Cardiac fibroblast (primary cell): ENCODE measurements around the gene INHBC.
"Not testable (repeated sequence)": the region's sequence is repeated elsewhere in the genome, so short reads cannot be mapped to it uniquely, and the experiment has no call there.

ENCODE experiments used
- DNase-seq, 2 donors: peaks; one replicate each; pipeline versions ENCODE4 v3.0.0 to v3.0.0-alpha.2; 2010; ENCODE audit warnings: low read depth in 2 of 2
- H3K4me3 ChIP-seq, 2 donors: replicated peaks in 1 of 2; 1 replicate in 1 of 2; 2 replicates in 1 of 2; pipeline ENCODE4 v1.5.1; 2011; ENCODE audit warnings: low read depth in 2 of 2, low read length in 2 of 2, mild to moderate bottlenecking in 2 of 2, moderate library complexity in 1 of 2
- CTCF ChIP-seq: IDR thresholded peaks from one replicate; pipeline ENCODE4 v1.5.1; 2011; ENCODE audit warnings: low read depth, mild to moderate bottlenecking, low read length, inconsistent platforms

INHBC gene

DNA sequence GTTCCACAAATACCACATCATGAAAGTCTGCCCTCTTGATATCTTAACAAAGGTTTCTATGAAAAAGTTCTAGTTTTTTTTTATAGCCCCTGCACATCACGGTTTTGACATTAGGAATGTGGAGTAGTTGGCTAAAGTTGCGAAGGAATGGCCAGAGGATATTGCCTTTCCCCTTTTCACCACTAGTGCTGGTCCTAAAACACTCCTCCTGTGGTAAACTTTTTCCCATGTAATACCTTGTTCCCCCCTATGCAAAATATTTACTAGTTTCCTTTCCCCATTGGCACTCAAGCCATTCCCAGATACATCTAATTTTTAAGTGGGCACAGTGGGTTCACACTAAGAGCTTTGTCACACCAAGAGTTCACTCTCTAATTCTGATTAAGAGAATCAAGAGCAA is 37.1 kb upstream of the INHBC start:
- no peak for TF ChIP-seq CTCF
- H3K4me3 ChIP-seq: no peak overlapping the region
- DNase-seq: no peak

GRCh38 chr12:57399718-57400463 is 34.7 kb upstream of the INHBC start:
- not testable (repeated sequence) for H3K4me3 ChIP-seq, DNase-seq

DNA sequence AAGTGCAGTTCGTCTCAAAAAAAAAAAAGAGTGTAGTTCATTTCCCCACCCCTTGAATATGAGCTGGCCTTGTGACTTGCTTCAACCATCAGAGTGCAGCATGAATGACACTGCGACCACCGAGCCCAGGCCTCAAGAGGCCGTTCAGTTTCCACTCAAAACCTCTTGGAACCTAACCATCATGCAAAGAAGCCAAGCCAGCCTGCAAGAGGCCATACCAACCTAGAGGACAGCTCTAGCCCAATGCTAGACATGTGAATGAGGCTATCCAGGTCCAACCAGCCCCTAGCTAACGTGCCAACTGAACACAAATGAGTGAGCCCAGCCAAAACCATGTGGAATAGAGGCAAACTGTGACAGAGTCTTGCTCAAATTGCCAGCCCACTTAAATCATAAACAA is 33.4 kb upstream of the INHBC start:
- DNase-seq: no peak
- H3K4me3 ChIP-seq: no peak overlapping the region
- no peak for TF ChIP-seq CTCF

DNA sequence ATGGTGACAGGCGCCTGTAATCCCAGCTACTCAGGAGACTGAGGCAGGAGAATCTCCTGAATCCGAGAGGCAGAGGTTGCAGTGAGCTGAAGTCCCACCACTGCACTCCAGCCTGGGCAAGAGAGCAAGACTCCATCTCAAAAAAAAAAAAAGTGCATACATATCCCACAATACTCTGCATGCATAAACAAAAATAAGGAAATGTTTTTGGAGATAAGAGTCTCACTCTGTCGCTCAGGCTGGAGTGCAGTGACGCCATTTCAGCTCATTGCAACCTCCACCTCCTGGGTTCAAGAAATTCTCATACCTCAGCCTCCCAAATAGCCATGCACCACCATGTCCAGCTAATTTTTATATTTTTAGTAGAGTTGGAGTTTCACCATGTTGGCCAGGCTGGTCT is 32.4 kb upstream of the INHBC start:
- DNase-seq, H3K4me3 ChIP-seq: not testable (repeated sequence)

DNA sequence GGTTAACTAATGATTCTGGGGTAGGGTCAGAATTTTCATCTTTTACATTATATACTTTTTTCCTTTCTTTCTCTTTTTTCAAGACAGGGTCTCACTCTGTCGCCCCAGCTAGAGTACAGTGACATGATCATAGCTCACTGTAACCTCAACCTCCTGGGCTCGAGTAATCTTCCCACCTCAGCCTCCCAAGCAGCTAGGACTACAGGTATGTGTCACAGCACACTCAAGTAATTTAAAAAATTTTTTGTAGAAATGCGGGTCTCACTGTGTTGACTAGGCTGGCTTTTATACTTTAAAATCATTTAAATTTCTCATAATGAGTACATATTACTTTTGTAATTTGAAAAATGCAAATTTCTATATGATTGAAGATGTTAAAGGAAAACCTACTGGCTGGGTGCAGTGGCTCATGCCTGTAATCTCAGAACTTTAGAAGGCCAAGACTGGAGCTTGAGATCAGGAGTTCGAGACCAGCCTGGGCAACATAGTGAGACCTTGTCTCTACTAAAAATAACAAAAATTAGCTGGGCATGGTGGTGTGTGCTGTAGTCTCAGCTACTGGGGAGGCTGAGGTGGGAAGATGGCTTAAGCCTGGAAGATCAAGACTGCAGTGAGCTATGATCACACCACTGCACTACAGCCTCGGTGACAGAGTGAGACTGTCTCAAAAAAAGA is 29.5 kb upstream of the INHBC start:
- no peak for TF ChIP-seq CTCF
- no peak for DNase-seq
- no peak overlapping the region for H3K4me3 ChIP-seq

- no peak for TF ChIP-seq CTCF
- no peak for DNase-seq
- no peak overlapping the region for H3K4me3 ChIP-seq
Observed at GRCh38 chr12:57410534-57410933, 24.1 kb upstream of the INHBC start.

GRCh38 chr12:57414160-57414559 is 20.4 kb upstream of the INHBC start:
- H3K4me3 ChIP-seq, DNase-seq: not testable (repeated sequence)

- no peak for TF ChIP-seq CTCF
- no peak overlapping the region for H3K4me3 ChIP-seq
- no peak for DNase-seq
Observed at GRCh38 chr12:57415088-57415487, 19.5 kb upstream of the INHBC start.
